ENCODE data around the gene PCOLCE2.

Gene PCOLCE2, protein sequence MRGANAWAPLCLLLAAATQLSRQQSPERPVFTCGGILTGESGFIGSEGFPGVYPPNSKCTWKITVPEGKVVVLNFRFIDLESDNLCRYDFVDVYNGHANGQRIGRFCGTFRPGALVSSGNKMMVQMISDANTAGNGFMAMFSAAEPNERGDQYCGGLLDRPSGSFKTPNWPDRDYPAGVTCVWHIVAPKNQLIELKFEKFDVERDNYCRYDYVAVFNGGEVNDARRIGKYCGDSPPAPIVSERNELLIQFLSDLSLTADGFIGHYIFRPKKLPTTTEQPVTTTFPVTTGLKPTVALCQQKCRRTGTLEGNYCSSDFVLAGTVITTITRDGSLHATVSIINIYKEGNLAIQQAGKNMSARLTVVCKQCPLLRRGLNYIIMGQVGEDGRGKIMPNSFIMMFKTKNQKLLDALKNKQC

DNA sequence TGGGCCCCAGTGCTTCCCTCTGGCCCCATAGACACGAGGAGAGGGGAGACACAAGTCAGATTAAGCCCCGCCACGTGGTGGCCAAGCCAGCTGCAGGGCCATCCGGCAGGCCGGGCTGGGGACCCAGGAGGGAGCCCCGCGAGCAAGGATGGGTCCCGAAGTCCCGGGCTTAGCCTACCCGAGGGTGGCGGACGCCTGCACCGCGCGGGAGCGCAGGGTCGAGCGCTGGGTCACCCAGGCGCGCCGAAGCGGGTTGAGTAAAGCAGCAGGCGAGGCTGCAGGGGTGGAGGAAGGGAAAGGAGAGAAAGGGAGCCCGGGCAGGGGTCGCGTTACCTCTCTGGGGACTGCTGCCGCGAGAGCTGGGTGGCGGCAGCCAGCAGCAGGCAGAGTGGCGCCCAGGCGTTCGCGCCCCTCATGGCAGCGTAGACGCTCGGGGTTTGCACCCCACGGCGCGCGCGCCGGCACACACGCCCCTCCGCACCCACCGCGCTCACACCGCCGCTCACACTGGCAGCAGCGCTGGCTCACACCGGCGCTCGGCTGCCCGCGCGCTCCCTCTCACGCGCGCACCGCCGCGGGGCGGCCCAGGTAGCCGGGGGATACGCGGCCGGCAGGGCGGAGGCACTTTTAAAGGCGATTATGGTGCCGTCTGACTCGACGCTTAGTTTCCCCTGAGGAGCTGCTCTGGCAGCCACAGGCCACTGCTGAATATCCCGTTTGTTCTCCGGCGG lies at the start of gene PCOLCE2:
TSS of gene PCOLCE2 (minus strand) at position 603 of the 731 bp plus-strand sequence. CDS start at position 416, 187 bp downstream.
- no peak for DNase-seq

DNA sequence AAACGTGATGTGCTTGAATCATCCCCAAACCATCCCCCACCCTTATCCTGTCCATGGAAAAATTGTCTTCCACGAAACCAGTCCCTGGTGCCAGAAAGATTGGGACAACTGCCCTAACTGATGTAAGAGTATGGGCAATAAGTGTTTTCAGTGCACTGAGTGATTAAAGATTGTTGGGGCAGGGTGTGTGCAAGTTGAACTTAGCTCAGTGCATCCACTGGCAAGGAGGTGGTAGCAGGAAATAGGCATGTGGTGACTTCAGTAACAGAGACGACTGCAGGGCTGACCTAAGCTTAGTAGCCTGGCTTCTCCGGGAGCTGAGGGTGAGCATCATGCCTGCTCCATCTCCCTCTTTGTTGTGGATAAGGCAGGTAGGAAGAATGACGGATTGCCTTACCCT lies 47.1 kb upstream of the PCOLCE2 start:
- no peak for DNase-seq

DNA sequence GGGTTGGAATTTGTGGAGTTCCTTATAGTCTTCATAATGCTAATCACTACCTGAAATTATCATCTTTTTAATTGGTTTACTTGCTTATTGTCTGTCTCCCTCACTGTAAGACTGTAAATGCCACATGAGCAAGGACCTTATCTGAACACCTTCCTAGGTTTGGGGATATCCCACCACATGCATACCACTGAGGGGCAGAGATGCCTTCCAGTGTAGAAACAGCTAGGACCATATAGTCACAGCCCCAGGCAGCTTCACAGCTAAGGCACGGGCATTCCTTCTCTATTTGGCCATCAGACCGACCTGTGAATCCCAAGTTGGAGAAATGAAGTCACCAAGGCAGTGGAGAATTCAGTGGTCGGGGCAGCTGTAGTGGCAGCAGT lies 46.0 kb upstream of the PCOLCE2 start:
- DNase-seq = no peak

DNA sequence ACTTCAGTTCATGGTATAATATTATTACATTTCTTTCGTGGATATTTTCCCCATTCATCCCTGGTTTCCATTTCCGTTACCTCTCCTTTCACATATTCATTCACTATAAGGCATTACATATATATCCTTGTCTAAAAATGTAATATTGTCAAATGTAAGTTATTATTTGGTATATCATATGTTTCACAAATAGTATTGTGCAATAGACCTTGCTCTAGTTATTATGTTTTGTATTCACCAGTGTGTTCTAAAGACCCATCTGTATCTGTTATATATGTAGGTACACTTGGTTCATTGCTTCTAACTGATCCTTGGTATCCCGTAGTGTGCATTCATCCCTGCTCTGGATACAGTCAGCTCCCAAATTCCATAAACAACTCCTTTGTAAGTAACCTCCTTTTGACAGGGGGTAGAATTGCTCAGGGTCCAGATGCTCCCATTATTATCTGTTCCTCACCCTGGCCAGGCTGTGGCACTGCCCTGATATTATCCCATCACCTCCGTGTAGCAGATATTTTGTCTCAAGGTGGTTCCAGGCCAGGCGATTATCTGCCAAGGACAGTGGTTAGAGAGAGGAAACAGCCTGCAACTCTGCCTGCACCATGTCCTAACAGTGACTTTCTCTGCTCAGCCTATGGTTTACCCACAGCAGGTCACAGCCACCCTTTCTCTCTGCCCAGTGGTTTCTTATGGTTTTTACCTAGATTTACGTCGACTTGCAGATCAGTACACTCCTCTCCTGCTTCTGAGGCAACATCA lies 45.4 kb upstream of the PCOLCE2 start:
- no peak for DNase-seq

DNA sequence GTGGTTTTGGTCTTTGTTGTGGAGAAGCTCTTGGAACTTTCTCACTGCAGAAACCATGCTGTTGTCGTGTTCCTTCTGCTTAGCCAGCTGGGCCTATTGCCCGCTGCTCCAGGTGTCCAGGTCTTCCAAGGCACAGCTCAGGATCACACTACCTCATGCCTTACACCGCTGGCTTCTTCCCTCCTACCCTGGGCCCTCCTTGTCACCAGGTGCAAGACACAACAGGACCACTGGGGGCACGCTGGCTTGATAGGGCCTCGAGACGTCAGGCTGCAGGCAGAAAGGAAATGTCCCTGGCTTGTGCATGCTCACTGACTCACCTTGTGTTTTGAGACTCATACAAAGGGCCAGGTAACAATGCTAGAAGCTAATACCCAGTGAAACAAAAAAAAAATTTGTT lies 42.3 kb upstream of the PCOLCE2 start:
- no peak for DNase-seq

DNA sequence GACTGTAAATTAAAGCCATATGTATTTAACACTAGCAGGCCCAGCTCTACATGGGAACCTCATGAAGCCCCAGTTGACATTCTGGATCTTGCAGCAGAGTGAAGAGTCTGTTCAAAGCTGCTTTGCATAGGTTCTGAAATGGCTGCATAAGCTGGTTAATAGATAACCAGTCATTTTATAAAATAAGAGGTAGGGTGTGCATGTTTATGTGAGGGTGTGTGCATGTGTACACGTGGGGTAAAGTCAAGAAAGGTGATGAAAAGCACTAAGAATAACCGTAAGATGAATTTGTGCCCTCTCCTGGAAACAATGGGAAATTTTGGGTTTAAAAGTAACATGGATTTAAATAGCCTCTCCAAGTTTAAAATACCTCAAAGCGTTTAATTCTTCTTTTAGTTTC lies 41.6 kb upstream of the PCOLCE2 start:
- DNase-seq = no peak

DNA sequence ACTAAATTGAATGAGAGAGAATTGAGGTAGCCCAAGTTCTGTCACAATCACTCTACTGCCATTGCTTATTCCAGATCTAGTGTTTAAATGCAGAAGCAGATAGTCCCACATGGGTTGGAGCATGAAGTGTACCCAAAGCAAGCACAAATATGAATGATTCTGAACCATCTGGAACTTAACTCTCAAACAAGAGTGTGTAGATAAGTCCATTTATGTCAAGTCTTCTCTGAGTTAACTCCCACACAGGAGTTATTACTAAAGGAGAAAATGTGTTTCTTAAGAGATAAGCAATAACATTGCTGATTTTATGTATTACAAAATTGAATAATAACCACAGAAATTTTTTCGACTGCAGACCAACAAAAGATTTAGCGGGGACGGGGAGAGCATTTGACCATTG lies 41.0 kb upstream of the PCOLCE2 start:
- no peak for DNase-seq

DNA sequence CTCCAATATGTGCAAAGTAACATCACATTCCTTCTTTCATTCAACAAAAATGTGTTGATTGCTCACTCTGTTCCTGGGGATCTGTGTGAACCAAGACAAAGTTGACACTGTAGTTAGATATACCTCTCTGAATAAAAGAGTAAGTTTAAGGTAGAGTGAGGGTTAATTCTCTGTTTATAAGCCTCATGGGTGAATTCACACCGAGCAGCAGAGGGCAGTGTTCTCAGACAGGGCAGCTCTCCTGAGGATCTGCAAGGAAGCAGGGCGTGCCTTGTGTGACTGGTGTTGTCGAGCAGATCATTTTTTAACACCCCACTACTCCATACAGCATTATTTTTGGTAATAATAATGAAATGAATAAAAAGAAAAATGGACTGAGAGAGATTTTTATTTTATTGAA lies 40.2 kb upstream of the PCOLCE2 start:
- no peak for DNase-seq

DNA sequence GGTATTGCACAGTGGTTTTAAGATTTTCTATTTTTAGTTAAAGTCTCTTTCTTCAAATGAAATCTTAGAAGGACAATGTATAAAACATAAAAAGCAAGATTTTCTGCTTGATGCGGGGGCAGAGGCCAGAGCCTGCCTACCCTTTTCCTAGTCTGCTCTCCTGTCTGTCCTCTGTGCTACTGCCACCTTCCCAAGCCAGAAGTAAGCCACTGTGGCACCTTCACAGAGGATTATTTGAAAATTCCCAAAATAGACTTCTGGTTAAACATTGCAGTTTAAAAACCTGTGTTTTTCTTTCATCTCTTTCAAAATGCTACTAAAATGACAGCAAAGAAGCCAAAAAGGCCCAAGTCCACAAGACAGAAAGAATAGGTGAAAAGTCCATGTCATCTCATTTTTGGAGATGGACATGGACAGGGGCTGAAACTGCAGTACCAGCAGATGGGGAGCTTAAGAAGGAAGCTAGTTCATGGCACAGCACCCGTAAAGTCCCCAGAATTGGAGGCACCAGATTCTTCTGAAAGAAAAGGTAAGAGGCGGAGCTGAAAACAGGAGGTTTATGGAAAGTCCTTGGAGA lies 37.6 kb upstream of the PCOLCE2 start:
- DNase-seq = no peak

DNA sequence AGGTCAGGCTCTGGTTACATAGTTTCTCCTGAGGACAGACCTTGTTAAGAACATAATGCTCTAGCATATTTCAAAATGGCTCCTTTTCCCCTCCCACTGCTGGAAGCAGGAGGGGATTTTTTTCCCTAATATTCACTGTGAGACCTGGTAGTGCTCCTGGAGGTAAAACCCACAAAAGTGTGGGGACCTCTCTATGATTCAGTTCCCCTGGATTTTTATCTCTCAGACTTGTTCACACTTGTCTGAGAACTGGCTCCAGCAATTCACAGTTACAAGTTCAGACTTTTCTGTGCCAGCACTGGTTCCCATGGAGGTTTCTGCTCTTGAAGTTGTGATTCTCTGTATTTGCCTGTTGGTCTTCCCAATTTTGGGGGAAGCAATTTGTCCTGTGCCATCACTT lies 36.3 kb upstream of the PCOLCE2 start:
- no peak for DNase-seq

DNA sequence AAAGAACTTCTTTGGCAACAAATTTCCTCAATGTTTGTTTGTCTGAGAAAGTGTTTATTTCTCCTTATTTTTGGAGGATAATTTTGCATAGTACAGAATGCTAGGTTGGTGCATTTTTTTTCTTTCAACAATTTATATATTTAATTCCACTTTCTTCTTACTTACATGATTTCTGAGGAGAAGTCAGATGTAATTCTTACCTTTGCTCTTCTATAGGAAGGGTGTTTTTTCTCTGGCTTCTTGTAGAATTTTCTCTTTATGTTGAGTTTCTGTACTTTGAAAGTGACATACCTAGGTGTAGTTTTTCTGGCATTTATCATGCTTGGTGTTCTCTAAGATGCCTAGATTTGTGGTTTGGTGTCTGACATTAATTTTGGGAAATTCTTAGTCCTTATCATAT lies 34.8 kb upstream of the PCOLCE2 start:
- no peak for DNase-seq

DNA sequence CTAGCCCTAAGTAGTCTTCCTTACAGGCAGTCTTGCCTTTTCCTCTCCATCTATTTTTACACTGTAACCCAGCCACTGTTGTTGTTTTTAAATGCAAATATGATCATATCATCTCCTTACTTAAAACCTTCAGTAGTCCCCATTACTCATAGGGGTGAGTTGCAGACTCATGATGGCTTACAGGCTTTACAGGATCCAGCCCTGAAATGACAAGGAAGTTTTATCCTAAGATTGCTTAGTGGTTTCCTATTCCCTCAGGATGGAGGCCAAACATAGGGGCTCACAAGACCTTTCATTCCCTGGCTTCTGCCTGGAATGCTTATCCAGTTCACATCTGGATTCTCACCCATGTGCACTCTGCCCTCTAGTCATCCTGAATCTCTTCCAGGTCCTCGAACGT lies 27.7 kb upstream of the PCOLCE2 start:
- no peak for DNase-seq

DNA sequence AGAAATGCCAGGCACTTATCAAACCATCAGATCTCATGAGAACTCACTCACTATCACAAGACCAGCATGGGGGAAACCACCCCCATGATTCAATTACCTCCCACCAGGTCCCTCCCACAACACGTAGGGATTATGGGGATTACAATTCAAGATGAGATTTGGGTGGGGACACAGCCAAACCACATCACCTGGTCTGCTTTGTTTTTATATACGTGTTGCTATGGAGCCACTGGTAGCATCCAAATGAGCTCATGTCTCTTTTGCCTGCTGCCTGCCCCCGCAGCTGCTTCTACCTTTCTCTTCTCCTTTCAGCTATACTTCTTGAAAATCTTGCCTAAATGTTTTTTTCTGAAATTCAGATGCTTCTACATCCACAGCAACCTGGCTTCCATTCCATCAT lies 26.8 kb upstream of the PCOLCE2 start:
- DNase-seq = no peak

DNA sequence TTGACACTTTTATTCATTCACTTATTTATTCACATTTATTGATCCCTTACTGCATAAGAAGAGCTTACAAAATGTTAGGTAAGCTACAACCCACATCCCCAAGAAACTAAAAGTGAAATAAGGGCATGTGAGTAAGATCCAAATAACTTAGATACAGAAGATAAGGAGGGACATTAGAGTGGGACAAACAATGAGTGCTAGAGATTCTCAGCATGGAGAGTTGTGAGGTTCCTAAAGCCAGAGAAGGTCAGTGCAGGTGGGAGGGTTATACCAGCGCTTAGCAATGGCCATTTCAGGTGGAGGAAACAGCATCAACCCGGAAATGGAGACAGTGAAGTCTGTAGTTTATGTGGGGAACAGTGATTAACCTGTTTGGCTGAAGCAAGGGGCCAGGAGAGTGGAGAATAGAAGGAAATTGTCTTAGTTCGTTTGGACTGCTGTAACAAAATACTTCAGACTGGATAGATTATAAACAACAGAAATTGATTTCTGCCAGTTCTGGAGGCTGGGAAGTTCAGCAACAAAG lies 25.5 kb upstream of the PCOLCE2 start:
- DNase-seq = no peak

DNA sequence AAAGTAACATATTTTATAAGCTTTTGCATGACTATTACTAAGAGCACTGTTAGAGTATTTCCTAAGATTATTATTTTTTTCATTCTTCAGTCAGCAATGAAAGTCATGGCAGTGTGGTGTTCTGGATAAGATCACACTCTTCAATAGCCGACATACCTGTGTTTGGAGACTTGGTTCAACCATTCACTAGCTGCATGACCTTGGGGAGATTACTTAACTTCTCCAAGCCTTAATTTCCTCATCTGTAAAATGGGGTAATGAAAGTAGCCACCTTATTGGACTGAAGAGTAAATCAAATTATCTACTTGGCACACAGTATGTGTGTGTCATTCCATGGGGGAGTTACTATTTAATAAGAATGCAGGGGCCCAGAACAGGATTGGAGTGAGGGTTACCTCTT lies 24.5 kb upstream of the PCOLCE2 start:
- DNase-seq = no peak

DNA sequence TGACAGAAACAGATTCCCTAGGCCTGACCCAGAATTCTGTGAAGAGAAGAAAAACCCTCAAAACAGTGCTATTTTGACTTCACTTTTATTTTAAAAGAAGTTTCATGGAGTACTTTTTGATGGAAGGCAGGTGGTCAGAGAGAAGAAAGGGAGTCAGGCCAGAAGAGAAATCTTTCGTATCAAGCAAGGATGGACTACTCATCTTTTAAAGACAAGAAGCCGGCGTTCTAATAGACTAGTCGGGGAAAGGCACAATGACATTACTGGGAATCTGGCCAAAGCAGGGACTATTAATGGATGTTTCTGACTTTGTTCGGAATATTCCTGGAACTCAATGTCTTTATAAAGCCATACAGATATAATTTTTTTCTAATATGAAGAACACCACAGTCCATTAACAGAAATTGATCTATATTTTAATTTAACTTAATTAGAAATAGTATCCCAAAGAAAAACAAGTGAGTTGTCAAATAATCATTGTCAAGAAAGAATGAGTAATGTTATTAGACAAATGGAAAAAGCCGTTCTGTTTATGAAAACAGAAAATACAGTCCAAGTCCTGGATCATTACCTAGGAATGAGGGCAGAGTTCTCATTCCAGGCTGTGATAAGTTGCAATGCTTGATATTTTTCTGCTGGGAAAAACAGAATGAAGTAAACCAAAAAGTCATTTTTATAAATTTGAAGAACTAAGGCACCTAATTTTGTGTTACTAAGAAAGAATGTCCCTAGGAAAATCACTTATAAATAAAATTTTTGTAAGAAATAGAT lies 23.7 kb upstream of the PCOLCE2 start:
- DNase-seq = no peak

DNA sequence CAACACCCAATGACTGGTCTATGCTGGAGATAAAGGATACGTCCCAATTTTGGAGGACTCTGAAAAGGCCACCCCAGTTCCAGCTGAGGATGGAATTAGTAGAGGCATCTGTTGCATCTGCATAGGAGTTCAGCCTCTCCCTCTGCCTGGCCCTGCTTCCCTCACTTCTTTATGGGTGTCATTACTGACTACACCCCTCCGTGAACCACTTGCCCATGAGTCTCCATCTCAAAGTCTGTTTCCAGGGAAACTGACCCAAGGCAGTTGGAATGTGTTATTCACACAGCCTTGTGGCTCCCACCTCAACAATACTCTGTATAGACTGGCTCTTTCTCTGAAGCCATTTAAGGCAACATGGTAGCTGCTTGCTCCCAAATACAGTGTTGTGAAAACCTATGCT lies 21.4 kb upstream of the PCOLCE2 start:
- DNase-seq = no peak

DNA sequence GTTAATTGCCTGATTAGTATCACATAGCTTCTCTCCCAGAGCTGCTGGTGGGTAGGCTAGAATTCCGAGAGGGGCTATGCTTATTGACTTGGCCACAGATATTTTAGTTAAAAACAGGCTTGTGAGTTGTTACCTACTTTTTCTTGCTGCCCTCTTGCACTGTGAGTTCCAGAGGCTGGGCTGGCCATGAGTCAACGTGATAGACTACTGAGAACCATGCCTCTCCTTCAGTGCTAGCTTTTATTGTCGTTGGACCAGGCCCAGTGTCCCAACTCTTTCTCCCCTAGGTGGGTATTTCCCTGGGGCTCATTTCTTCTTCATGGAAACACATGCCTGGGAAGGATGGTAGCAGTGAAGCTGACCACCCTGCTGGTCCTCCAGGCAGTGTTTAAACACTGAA lies 20.4 kb upstream of the PCOLCE2 start:
- DNase-seq = no peak

DNA sequence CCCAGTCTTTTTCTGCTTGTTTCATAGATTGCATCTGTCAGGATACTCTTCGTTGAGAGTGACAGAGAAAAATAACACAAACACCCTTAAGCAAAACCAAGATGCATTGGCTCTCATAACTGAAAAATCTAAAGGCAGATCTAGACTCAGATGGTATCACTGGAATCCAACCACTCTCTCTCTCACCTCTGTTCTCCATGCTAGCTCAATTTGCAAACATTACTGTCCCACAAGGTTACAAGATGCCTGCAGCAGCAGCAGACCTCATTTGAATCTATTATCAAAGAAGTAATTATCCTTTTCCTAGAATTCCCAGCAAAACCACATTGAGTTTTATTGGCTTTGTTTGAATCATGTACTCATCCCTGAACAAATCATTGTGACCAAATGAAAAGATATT lies 19.1 kb upstream of the PCOLCE2 start:
- no peak for DNase-seq

DNA sequence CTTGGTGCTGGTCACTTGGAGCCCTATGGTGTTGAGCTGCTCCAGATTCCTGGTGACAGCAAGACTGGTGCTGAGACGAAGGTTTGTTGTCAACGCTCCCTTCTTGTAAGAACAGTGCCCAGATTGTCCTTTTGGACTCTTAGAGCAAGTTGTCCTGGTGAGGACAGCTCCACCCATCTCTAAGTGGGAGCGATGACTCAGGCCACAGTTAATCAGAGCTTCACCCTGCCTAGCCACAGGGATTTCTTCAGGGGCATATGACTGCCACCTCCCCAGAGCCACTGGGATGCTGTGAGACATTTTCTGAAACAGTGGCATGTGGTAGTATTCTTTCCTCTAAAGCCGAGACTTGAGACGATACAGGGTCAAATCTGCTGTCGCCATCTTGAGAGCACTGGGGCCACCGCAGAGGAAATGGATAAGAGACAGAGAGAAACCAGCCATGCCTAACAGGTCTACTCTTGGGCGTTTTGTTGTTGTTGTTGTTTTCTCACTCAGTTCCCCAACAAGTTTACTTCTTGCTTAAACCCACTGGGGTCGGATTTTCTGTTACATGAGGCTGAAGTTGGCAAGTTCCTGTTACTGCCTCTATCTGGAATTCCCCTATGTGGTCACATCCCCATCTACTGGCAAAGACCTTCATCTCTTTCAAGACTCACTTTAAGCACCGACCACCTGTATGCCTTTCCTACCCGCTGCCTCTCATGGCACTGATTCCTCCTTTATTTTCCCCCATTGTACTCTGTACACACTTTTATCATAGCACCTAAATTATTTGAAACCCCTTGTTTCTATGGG lies 16.0 kb upstream of the PCOLCE2 start:
- DNase-seq = no peak

DNA sequence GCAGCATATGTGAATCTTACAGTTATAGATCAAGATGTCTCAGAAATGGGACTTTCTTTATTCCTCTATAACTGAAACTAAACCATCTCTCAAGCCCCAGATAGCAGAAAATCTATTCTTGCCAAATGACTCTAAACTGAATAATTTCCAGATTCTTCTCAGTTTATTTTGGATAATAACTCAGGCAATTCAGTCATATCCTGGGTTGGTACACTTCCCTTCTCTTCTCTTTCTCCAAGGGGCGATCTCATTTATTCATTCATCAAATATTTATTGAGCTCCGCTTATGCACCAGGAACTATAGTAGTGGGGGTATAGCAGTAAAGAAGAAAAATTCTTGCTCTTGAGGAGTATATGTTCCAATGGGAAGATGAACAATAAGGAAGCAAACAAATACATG lies 13.5 kb upstream of the PCOLCE2 start:
- no peak for DNase-seq

Measured in activated naive CD4-positive, alpha-beta T cell (primary cell).